SHP77 treated with DMSO at 0.1 percent for 48 hours (cell line): ENCODE results near the gene SRGAP2B.
"Not testable (repeated sequence)": the region's sequence is repeated elsewhere in the genome, so short reads cannot be mapped to it uniquely, and the experiment has no call there.

Experiments
- DNase-seq: peaks from one replicate; lab custom pipeline; 2025; lab: John Stamatoyannopoulos, UW

SRGAP2B gene

DNA sequence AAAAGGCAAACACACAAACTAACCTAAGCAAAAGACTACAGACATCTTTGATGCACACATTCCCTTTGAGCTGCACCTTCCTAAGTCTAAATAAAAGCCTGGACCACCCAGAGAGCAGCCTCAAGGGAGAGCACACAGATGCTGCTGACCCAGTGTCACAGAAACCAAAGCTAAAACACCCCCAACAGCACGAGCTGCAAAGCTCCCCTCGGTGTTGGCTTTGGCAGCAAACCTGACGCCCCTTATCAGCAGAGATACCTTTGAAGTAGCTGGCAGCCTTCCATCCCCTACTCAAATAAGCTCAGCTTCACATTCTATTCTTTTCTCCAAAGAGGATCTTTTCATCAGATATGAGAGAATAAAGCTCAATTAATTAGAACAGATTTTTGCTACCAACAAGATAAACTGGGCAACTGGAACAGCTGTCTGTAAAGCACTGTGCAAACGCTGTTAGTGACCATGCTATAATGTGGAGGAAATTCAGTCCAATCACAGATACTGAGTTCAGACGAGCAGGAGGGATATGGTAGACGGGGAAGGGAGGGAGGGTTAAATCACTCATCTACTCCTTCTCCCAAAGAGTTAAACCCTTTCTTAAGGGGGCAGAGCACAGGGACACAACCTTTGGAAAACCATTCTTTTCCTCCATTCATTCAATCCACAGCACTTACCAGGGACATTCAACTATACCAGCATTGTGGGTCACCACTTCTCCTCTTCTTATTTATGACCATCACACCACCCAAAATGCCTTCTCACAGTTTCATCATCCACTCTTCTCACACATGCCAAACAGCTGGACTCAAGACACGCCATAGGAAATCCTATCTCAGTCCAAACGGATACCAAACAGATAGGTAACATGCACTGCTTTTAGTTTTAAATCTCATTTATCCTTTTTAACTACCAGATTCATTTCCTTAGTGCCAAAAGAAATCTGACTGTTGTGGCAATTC lies 148.3 kb downstream of the SRGAP2B start:
- DNase-seq, result not testable (repeated sequence)

DNA sequence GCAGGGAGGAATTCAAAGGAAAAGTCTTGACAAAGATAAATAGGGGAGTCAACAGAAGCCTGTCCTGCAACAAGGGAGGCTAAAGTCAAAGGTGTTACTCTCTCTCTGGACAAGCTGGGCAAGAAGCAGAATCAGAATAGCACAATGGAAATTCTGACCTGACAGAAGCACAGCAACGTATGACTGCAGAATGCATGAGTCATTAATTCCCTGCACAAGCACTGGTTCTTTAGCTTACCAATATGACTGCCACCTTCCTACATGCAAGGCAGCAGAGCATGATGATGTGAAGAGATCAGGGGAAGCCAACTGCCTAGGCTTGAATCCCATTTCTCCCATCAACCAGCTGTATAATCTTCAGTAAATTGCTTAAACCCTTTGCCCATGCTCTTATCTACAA lies 153.4 kb downstream of the SRGAP2B start:
- DNase-seq, result not testable (repeated sequence)

DNA sequence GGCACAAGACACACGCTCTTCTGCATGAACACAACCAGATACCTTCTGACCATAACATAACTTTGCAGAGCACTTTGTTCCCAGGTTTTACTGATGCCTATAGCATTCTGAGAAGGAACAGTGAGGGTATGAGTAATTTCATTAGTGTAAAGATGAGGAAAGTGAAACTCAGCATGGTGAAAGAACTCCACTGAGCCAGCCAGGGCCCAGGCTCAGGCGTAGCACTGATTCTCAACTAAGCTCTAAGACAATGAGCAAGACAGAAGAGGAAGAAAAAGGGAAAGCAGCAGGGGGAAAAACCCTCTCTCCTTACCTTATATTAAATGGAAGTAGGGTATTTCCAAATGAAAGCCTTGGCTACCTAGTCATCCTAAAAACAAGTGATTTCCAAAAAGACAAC lies 155.1 kb downstream of the SRGAP2B start:
- not testable (repeated sequence) for DNase-seq

DNA sequence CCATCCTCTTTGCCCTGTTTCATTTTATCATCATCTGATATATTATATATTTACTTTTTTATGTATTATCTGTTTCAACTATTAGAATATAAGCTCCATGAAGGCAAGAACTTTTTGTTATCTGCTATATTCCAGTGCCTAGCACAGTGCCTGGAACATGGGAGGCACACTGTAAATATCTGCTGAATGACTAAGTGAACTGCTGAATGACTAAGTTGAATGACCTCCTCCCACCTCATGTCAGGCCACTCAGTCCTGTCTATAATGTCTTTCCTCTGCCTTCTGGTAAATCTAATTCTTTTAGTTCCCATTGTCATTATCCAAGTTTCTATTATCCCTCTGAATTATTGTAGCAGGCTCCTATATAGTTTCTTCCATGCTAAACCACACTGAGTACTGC lies 156.5 kb downstream of the SRGAP2B start:
- not testable (repeated sequence) for DNase-seq

DNA sequence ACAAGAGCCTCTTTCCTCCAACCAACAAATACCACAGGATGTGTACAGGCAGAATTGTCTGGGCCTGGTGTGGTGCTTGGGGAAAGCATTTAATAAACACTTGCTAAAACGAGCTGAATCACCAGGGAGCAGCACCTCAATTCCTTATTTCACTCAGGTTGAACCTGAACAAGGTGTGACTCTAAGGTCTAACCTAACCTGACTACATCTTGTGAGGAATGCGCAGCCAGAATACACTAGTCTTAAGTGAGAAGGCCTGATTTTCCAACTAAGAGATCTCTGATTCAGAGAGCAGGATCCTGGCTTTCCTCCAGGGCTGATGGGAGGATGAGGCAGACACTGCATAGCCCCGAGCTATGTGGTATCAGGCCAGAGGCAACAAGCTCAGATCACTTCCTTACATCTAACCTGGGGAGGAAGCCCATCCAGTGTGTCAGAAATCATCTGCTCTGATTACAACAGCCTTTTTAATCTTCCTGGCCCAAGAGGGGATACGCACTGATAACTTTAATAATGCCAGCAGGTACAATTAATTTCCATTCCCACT lies 158.9 kb downstream of the SRGAP2B start:
- not testable (repeated sequence) for DNase-seq

DNA sequence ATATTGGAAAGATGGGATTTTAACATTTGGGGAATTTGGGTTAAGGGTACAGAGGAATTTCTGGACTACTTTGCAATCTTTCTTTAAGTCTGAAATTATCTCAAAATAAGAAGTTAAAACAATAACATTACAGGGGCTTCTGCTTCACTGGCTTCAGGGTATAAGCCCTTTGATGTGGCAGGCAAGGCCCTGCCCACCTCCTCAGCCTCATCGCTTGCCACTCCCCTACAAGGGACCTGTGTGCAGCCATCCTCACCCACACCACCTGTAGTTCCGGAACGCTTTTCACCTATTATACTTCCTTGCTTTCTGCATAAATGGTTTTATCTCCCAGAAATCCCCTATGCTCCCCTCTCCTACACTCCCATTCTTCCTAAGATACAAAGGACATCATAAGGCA lies 159.8 kb downstream of the SRGAP2B start:
- not testable (repeated sequence) for DNase-seq

DNA sequence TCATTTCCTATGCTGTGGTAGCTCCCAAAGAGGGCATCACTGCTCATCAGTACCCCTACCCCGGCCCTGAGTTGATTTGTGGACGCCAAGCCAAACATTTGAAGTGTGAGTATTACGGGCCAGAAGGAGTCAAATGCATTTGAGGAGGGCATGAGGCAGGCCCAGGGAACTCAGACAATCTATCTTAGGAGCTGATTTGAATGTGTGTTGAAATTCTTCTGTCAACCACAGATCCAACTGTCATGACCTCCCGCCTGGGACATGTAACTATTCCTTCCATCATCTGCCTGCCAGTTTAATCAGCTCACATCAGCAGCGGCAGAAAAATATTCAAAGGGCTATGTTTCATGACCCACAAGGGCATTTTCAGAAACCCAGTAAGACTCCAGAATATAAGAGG lies 162.1 kb downstream of the SRGAP2B start:
- not testable (repeated sequence) for DNase-seq

DNA sequence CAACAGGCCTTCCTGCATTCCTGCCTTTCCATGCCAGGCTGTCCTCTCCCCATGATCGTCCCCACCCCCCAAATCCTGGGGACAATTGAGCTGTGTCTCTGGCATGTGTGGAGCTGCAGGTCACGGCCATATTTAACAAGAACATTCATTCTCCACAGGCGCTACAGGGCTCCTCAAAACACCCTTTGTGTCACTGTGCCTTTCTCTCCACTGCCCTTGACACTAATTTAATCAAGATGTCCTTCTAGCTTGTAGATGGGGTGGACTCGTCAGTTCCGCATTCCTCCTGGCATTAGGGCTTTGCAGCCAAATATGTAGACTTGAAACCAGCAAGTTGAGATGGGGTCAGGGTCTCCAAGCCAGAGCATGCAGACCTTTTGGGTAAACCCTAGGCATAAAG lies 163.0 kb downstream of the SRGAP2B start:
- DNase-seq, result not testable (repeated sequence)

DNA sequence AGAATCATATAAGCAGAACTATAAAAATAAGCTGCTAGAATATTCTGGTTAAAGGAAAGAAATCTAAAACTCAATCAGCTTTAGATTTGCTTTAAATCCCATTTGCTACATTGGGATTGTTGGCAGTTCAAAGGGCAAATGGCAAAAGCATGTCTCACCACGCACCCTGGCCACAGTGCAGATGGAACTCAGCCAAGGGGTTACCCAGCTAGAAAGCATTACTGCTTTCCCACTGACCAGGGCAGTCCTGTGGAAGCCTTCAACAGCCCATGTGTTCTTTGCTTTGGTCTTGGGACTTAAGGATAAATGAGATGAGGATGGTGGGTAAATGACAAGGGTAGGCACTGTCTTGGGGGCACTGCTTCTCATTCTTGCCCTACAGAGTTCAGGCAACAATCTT lies 163.6 kb downstream of the SRGAP2B start:
- not testable (repeated sequence) for DNase-seq

DNA sequence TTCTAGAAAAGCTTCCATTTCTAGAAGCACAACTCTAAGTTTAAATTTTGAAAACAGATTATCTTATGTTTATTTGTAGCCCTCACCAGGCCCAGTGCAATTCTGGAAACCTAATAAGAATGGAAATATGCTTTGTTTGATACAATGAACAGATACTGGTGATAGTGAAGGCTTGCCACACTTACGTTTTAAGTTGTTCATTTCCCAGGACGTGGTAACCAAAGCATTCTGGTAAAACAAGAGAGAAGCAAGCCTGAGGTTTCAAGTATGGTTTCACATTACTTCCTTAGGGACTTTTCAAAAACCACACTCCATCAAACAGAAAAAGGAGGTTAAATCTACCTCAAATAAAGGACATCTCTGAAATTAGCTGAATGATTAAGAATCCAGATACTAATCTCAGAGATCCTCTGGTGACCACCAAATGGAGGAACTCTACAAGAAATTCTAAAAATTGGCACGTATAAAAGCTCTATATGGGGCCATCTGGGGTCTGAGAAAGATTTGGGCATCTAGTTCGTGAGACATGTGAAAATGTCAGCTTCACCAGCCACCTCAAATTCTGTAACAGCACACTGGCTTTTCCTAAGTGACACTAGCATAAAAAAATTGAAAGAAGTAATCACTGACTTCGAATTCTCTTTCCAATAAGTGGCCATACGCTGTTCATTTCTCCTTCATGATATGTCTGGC lies 164.9 kb downstream of the SRGAP2B start:
- DNase-seq, result not testable (repeated sequence)

DNA sequence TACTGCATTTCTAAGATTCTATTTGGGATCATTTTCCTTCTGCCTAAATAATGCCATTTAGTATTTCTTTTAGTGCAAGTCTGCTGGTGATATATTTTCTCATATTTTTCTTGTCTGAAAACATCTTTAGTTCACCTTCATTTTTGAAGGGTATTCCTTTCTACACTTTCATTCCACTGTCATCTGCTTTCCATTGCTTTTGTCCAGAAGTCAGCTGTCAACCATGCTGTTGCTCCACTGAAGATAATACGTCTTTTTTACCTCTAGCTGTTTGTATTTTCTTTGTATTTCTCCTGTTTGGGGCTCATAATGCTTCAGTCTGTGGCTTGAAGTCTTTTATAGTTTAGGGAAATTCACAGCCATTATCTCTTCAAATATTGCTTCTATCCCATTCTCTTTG lies 167.8 kb downstream of the SRGAP2B start:
- not testable (repeated sequence) for DNase-seq

DNA sequence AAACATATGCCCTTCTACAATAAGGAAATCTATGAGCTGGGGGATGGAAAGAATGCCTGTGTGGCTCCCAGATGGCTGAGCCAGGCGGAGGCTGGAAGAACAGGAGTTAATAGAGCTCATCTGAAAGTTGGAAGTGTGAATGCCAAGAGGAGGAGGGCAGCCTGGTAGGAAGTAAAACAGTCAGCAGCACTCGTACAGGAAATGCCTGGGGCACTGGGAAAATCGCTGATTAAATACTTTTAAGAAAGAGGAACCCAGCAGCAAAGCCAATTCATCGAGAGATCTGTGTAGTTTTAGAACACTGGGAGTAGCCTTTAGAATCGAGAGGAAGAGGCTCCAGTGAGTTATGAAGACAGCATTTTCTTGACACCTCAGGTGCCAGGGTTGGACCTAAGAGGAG lies 171.5 kb downstream of the SRGAP2B start:
- DNase-seq, result not testable (repeated sequence)

DNA sequence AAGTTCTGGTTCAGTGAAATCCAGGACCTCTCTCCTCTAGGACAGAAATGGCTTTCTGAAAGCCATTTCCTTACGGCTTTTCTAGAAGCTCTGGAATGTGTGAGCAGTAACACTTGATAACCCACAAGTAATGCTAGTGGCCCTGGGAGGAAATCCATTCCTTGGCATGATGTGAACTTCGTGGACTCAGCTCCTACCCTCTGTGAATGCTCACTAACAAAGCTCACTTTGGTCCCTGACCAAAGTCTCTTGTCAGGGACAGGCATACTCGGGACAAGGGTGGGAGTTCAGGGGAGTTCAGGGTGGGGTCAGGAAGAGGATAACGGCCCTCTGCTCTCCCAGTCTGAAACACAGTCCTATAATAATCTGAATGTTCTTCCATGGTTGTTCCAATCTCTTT lies 172.3 kb downstream of the SRGAP2B start:
- not testable (repeated sequence) for DNase-seq

DNA sequence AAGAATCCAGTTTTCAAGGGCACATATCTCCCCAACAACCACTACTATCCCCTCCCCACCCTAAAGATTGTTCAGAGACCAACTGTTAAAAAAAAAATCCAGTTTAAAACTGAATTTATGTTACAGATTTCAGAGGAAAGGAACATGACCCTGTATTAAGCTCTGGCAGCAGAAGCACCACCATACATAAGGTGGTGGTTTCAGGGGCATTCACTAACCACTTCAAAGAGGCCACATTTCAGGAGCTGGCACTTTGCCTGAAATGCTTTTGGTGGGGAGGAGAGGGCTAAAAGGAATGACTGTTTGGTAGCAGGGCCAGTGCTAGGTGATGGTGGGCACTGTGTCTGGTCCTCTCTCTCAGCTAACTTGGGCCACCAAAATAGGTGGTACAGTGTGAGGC lies 176.0 kb downstream of the SRGAP2B start:
- not testable (repeated sequence) for DNase-seq

DNA sequence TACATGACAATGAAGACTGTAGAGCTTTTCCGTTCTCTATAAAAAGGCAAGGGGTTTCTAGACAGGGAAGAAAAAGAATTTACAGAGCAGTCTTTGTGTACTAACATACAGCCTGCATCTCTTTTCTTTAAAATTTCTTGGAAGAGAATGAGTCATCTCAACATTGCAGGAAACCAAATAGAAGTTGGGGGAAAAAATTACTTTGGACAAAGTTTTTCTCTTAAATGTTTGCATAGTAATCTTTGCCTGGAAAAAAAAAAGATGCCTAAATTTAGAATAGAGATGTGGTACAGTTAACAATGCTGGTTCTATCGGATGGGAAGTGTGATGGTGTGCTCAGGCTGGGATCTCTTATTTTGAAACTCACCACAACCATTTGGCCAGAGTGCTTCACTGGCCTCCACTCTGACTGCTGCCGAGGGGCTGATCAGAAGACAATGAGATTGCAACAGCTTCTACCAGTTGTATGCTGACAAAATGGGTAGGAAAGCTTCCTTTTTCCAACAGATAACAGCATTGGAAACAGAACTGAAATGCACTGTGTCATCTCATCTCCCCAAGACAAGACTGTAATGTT lies 177.0 kb downstream of the SRGAP2B start:
- not testable (repeated sequence) for DNase-seq

DNA sequence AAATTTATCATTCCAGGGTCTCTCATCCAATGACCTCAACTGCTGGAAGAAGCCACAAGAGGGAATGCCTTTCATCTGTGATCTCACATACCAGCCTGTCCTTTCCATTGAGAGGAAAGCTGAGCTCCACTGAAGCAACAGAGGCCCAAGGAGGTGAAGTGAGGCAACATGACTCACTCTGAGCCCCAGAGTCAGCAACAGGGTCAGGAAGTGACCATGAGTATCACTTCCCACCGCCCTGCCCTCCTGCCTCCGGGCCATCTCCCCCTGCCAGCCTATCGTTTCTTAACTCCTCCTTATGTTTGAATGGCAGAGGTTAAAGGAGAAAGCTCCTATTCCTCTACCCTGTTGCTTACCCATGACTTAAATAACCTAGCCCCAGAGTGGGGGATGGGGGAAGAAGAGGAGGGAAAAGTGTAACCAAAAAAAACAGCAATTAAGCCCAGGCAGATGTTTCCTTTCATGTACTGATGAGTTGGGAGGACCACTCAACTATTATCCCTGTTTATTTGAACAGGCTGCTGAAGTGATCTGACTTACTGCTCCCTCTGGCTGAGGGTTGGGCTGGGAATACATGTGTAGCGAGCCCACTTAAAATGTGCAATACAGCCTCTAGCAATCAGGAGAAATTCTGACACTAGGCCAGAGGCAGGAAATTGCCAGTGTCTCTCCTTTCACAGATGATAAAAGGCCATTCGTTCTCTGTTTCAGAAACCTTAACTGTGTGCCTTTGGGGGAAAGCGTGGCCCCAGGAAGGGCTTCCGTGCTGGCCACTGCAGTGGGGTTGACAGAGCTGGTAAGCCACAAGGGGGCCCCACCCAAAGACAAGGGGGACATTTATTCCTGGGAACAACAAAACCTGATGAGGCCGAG lies 177.7 kb downstream of the SRGAP2B start:
- DNase-seq, result not testable (repeated sequence)

DNA sequence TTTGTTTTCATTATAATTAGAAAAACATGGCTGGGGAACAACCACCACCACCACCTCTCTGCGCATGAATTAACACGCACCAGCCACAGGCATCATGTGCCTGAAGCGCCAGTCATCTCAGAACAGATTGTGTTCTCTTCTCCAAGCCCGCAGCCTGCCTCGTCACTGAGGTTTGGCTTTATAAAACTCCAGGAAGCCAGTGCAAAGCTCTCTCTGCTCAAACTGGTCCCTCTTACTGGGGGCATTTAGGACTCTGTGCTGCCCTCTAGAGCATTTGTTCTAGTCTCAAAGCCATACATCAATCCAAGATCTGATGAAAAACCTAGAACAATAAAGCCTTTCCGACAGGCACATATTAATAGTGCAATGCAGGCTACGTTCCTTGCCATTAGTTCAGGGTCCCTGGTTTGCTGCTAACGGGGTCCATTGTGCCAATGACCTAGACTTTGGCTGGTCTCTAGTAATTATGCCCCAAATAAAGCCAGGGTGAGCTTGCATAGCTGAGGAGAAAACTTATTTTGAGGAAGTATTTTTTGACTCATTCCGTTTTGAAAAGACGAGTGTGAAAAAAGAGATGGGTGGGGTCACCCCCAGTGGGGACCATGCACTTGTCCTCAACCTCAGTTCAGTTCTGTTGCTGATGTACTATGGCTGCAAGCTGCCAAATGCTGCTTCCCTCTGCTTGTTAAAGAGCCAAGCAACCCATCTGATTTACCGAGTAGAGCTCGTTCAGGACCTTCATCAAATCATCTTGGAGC lies 181.0 kb downstream of the SRGAP2B start:
- not testable (repeated sequence) for DNase-seq

DNA sequence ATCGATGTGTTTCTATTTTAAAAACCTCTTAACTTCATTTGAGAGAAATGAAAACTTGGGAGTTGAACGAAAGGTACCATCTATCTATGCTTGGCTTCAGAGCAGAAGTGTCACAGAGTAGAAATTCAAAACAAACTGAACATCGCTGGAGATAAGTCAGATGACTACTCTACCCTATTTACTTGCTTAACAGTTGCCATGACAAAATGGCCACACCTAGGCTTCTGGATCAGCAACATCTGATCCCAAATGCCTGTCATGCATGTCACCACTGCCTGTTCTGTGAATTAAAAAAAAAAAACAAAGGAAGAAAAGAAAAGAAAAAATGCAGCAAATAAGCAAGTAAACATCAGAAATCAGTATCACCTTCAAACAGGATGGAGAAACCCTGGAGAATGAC lies 181.7 kb downstream of the SRGAP2B start:
- DNase-seq, result not testable (repeated sequence)

DNA sequence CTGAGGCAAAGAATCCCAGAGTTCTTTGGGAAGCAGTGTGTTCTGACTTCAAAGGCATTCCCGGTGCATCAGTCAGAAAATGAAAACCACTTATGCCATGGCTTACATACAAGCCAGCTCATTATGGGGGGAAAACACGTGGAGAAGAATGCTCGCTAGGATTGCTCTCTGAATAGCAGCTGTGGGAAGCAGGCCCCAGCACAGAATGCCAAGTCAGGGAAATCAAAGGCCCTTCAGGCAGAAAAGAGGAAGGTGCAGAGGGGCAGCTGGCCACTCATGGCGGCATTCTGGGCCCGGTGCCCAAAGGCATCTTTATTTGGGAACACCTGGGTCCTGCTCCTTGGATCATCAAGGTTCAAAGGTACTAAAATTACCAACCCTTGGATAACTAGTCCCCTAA lies 184.4 kb downstream of the SRGAP2B start:
- not testable (repeated sequence) for DNase-seq

DNA sequence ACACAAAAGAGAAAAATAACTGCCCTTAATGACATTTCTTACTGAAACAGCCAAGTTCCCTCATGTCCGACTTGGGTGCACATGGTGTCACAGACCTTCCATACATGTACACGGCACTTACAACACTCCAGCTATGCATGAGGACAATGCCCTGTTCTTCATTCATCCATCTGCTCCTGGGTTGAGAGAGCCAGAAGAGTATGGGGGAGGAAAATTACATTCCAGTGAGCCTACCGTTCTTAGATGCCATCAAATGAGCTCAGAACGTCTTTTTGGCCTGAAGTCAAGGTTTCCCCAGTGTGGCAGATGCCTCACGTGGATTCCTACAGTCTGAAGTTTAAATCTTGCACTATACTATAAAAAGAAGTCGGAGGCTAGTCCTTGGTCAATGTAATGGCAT lies 194.3 kb downstream of the SRGAP2B start:
- not testable (repeated sequence) for DNase-seq
